H1 (cell line): Measurements from ENCODE around the gene MPPED2. TPM values are rescaled to one million over a fixed set of nuclear protein-coding genes. Genes with fewer than 3 reads are reported as not detected.
A peak's percentile ranks its signal among the peaks of the same experiment; 100 is the strongest.

Experiments
- CTCF ChIA-PET: fragments of 300-600 bp; sonication (Branson Sonifier 250); formaldehyde crosslinking; loops from one replicate; lab custom pipeline; 2021; ENCODE audit not compliant: partially characterized antibody; lab: Charles Lee
- POLR2A ChIA-PET: fragments of 300-600 bp; sonication (Branson Sonifier 250); formaldehyde crosslinking; loops from one replicate; lab custom pipeline; 2021; ENCODE audit warnings: inconsistent platforms; ENCODE audit not compliant: partially characterized antibody; lab: Charles Lee
- DNase-seq, 2 experiments: peaks; one replicate each; pipeline versions ENCODE4 v3.0.0 to v3.0.0-alpha.2; 2010 to 2022; ENCODE audit warnings: low spot score in 2 of 2, low read depth in 1 of 2, mixed read lengths in 1 of 2
- FAIRE-seq: peaks from 2 replicates; lab custom pipeline; 2011; peaks lifted over from hg19 to GRCh38; lab: Jason Lieb, UNC
- H2AFZ ChIP-seq: 2 replicates; pipeline ENCODE4 v1.8.1; 2012; ENCODE audit warnings: low read length, inconsistent platforms
- H2AK5ac ChIP-seq: 2 replicates; pipeline ENCODE4 v1.6.1; 2013; ENCODE audit warnings: low read depth, low read length
- H2BK120ac ChIP-seq: replicated peaks from 2 replicates; pipeline ENCODE3; 2013; ENCODE audit warnings: low read depth, low read length, inconsistent platforms
- H2BK12ac ChIP-seq: 2 replicates; pipeline ENCODE4 v1.6.1; 2013; ENCODE audit warnings: low read depth, low read length
- H2BK15ac ChIP-seq: 2 replicates; pipeline ENCODE4 v1.6.1; 2013; ENCODE audit warnings: low read length
- H2BK20ac ChIP-seq: 2 replicates; pipeline ENCODE4 v1.6.1; 2013; ENCODE audit warnings: low read length
- H2BK5ac ChIP-seq: 2 replicates; pipeline ENCODE4 v1.6.1; 2013; ENCODE audit warnings: low read depth, low read length
- H3K14ac ChIP-seq: 2 replicates; pipeline ENCODE4 v1.6.1; 2013; ENCODE audit warnings: inconsistent platforms; ENCODE audit not compliant: insufficient read length
- H3K18ac ChIP-seq: 2 replicates; pipeline ENCODE4 v1.6.1; 2013; ENCODE audit warnings: low read length; ENCODE audit errors: extremely low read depth
- H3K23ac ChIP-seq: 2 replicates; pipeline ENCODE4 v1.6.1; 2013; ENCODE audit warnings: inconsistent platforms; ENCODE audit not compliant: insufficient read length
- H3K23me2 ChIP-seq: 2 replicates; pipeline ENCODE4 v1.6.1; 2013; ENCODE audit warnings: low read depth, low read length
- H3K27ac ChIP-seq: 2 replicates; pipeline ENCODE4 v1.6.1; 2011; ENCODE audit warnings: low read depth, low read length, inconsistent platforms
- H3K27me3 ChIP-seq, 4 experiments: replicated peaks in 1 of 4; 1 replicate in 1 of 4; 2 replicates in 3 of 4; pipeline versions ENCODE4 v1.6.1 to v1.8.1; 2011 to 2013; ENCODE audit warnings: low read length in 3 of 4, mild to moderate bottlenecking in 3 of 4, inconsistent platforms in 2 of 4, mixed read lengths in 2 of 4, moderate library complexity in 1 of 4; ENCODE audit not compliant: control insufficient read depth in 3 of 4, insufficient read depth in 3 of 4; ENCODE audit errors: extremely low read depth in 1 of 4
- H3K36me3 ChIP-seq, 4 experiments: 2 replicates each; pipeline versions ENCODE4 v1.6.1 to v1.8.1; 2011 to 2013; ENCODE audit warnings: mild to moderate bottlenecking in 4 of 4, low read length in 3 of 4, moderate library complexity in 2 of 4, control low read depth in 1 of 4, inconsistent platforms in 1 of 4; ENCODE audit not compliant: insufficient read depth in 4 of 4, control insufficient read depth in 2 of 4
- H3K4ac ChIP-seq: replicated peaks from 2 replicates; pipeline ENCODE3; 2013; ENCODE audit warnings: low read length, low read depth, mixed read lengths, inconsistent platforms; ENCODE audit not compliant: insufficient read length
- H3K4me1 ChIP-seq, 4 experiments: replicated peaks in 1 of 4; 1 replicate in 1 of 4; 2 replicates in 3 of 4; pipeline versions ENCODE4 v1.6.1 to v1.8.1; 2011 to 2013; ENCODE audit warnings: low read length in 3 of 4, inconsistent platforms in 2 of 4, mixed read lengths in 1 of 4; ENCODE audit not compliant: insufficient read depth in 4 of 4, control insufficient read depth in 3 of 4
- H3K4me2 ChIP-seq, 2 experiments: 2 replicates each; pipeline versions ENCODE4 v1.6.1 to v1.8.1; 2011 to 2013; ENCODE audit warnings: low read depth in 2 of 2, low read length in 2 of 2, control low read depth in 1 of 2, inconsistent platforms in 1 of 2, mild to moderate bottlenecking in 1 of 2; ENCODE audit not compliant: insufficient read depth in 1 of 2
- H3K4me3 ChIP-seq, 4 experiments: fragments of 200-600, 300-600 bp in 1 of 4; sonication (generic), shearing (Covaris generic), sonication (Bioruptor Twin) in 1 of 4; 2 replicates each; pipeline versions ENCODE4 v1.5.1 to v1.8.1; 2011 to 2016; ENCODE audit warnings: low read length in 4 of 4, low read depth in 3 of 4, control low read depth in 2 of 4, inconsistent platforms in 2 of 4, mild to moderate bottlenecking in 2 of 4, mixed read lengths in 1 of 4, moderate library complexity in 1 of 4; ENCODE audit not compliant: insufficient read depth in 2 of 4; ENCODE audit errors: extremely low read depth in 1 of 4
- H3K56ac ChIP-seq: replicated peaks from 2 replicates; pipeline ENCODE3; 2013; ENCODE audit warnings: low read depth, mild to moderate bottlenecking, mixed read lengths, low read length, inconsistent platforms; ENCODE audit not compliant: insufficient read length
- H3K79me1 ChIP-seq: 2 replicates; pipeline ENCODE4 v1.6.1; 2013; ENCODE audit warnings: low read depth, low read length, control low read depth
- H3K79me2 ChIP-seq, 2 experiments: 2 replicates each; pipeline versions ENCODE4 v1.6.1 to v1.8.1; 2012 to 2013; ENCODE audit warnings: low read length in 2 of 2, mild to moderate bottlenecking in 2 of 2, inconsistent platforms in 1 of 2; ENCODE audit not compliant: insufficient read depth in 2 of 2, control insufficient read depth in 1 of 2
- H3K9ac ChIP-seq, 4 experiments: replicated peaks in 1 of 4; 1 replicate in 1 of 4; 2 replicates in 3 of 4; pipeline versions ENCODE4 v1.6.1 to v1.8.1; 2011 to 2013; ENCODE audit warnings: low read depth in 3 of 4, low read length in 3 of 4, control low read depth in 2 of 4, mild to moderate bottlenecking in 2 of 4, moderate library complexity in 2 of 4, inconsistent platforms in 1 of 4; ENCODE audit errors: extremely low read depth in 1 of 4
- H3K9me3 ChIP-seq, 2 experiments: 2 replicates each; pipeline versions ENCODE4 v1.6.1 to v1.8.1; 2012 to 2013; ENCODE audit warnings: mild to moderate bottlenecking in 2 of 2, moderate library complexity in 2 of 2, control low read depth in 1 of 2, inconsistent platforms in 1 of 2, low read depth in 1 of 2, low read length in 1 of 2, mixed read lengths in 1 of 2; ENCODE audit not compliant: insufficient read depth in 2 of 2
- H4K20me1 ChIP-seq, 2 experiments: replicated peaks in 1 of 2; 2 replicates each; pipeline versions ENCODE3 to v1.8.1; 2011 to 2013; ENCODE audit warnings: inconsistent platforms in 2 of 2, low read length in 2 of 2, mild to moderate bottlenecking in 1 of 2; ENCODE audit not compliant: insufficient read depth in 2 of 2, control insufficient read depth in 1 of 2
- H4K5ac ChIP-seq: 2 replicates; pipeline ENCODE4 v1.6.1; 2013; ENCODE audit warnings: low read length, low read depth, mixed read lengths, inconsistent platforms; ENCODE audit not compliant: insufficient read length
- H4K8ac ChIP-seq: 2 replicates; pipeline ENCODE4 v1.8.0; 2013; ENCODE audit warnings: mild to moderate bottlenecking, moderate library complexity, low read length, inconsistent platforms; ENCODE audit not compliant: insufficient read depth; ENCODE audit errors: extremely low read depth
- H4K91ac ChIP-seq: replicated peaks from 2 replicates; pipeline ENCODE3; 2013; ENCODE audit warnings: low read length, mixed read lengths, inconsistent platforms; ENCODE audit not compliant: insufficient read length
- ASH2L ChIP-seq: fragments of 200-600, 300-600 bp; sonication (generic); IDR thresholded peaks from one replicate; pipeline ENCODE4 v1.7.1; 2017; ENCODE audit warnings: low read length
- BRCA1 ChIP-seq: IDR thresholded peaks from 2 replicates; pipeline ENCODE4 v1.6.1; 2012; ENCODE audit warnings: low read depth, low read length, improper control_type of control experiment
- E2F6 ChIP-seq: IDR thresholded peaks from 2 replicates; pipeline ENCODE4 v1.6.1; 2012; ENCODE audit warnings: inconsistent platforms
- JUN ChIP-seq: IDR thresholded peaks from 2 replicates; pipeline ENCODE4 v1.6.1; 2011; ENCODE audit warnings: low read depth, mild to moderate bottlenecking, improper control_type of control experiment, low read length
- KDM4A ChIP-seq: IDR thresholded peaks from one replicate; pipeline ENCODE4 v1.7.1; 2012; ENCODE audit warnings: low read depth, mild to moderate bottlenecking, moderate library complexity, low read length, inconsistent platforms; ENCODE audit not compliant: severe bottlenecking
- NANOG ChIP-seq: IDR thresholded peaks from 2 replicates; pipeline ENCODE4 v1.6.1; 2011; ENCODE audit warnings: low read length, low read depth, mild to moderate bottlenecking, inconsistent platforms; ENCODE audit not compliant: insufficient read depth, poor library complexity, severe bottlenecking
- POU5F1 ChIP-seq: IDR thresholded peaks from 2 replicates; pipeline ENCODE4 v1.6.1; 2011; ENCODE audit warnings: low read depth, mild to moderate bottlenecking, low read length, moderate library complexity
- RFX5 ChIP-seq: IDR thresholded peaks from 2 replicates; pipeline ENCODE4 v1.6.1; 2011; ENCODE audit warnings: low read depth, low read length, improper control_type of control experiment, borderline replicate concordance
- SIRT6 ChIP-seq: IDR thresholded peaks from one replicate; pipeline ENCODE4 v1.7.1; 2012; ENCODE audit warnings: low read length, inconsistent platforms
- SP2 ChIP-seq: IDR thresholded peaks from 2 replicates; pipeline ENCODE4 v1.6.1; 2012; ENCODE audit warnings: mild to moderate bottlenecking, low read length, inconsistent platforms
- SRF ChIP-seq: IDR thresholded peaks from 2 replicates; pipeline ENCODE4 v1.6.1; 2011; ENCODE audit warnings: mild to moderate bottlenecking, low read depth, low read length, moderate library complexity
- TAF7 ChIP-seq: optimal IDR thresholded peaks from 2 replicates; pipeline ENCODE3; 2011; ENCODE audit warnings: low read depth, mild to moderate bottlenecking, inconsistent platforms, low read length, moderate library complexity, borderline replicate concordance
- TBP ChIP-seq: IDR thresholded peaks from 2 replicates; pipeline ENCODE4 v1.6.1; 2011; ENCODE audit warnings: low read depth, low read length, improper control_type of control experiment
- TEAD4 ChIP-seq: IDR thresholded peaks from 2 replicates; pipeline ENCODE4 v1.6.1; 2012; ENCODE audit warnings: low read depth, low read length, inconsistent platforms, mixed read lengths
- WGBS, 2 experiments: shearing (Covaris generic) in 1 of 2; methylation state at CpG; one replicate each; pipeline versions ENCODE4 v1.1.6 to v1.1.7; 2013 to 2015; ENCODE audit warnings: low lambda C conversion rate in 2 of 2, mixed read lengths in 2 of 2, inconsistent platforms in 1 of 2, low coverage in 1 of 2, missing lambda C conversion rate in 1 of 2; ENCODE audit not compliant: insufficient replicate concordance in 2 of 2, insufficient coverage in 1 of 2, insufficient read length in 1 of 2; ENCODE audit errors: extremely low coverage in 1 of 2, missing lambda C conversion rate in 1 of 2; 5-methylcytosine and 5-hydroxymethylcytosine counted together
- polyA plus RNA-seq, 7 experiments: library from polyadenylated mRNA; depleted of rRNA in 3 of 7; stranded (reverse) in 5 of 7; unstranded in 2 of 7; fragments of >200 nt in 5 of 7; fragments of 200-250 nt in 2 of 7; gene quantifications; 1 replicate in 5 of 7; 2 replicates in 1 of 7; 4 replicates in 1 of 7; pipeline versions ENCODE4 v1.2.1 to v1.2.3, GENCODE V29; 2011 to 2013; ENCODE audit warnings: missing spikeins in 2 of 7, mixed read lengths in 2 of 7
- total RNA-seq: library from RNA; stranded (reverse); fragmentation: NEBNext Ultra II Directional; extraction: Animal tissue kit (Norgen Biotek cat#: 25700); gene quantifications from 2 replicates; pipeline ENCODE4 v1.2.1, GENCODE V29; 2021

MPPED2 gene
- total and polyA plus RNA-seq, 2 of the 8 experiments (the other 6 are each of a cell fraction or from before 2014, with no cell fraction given) = 1.3 to 3.5 TPM

GRCh38 chr11:30587269-30587812 lies 1.2 kb upstream of the MPPED2 start:
- Histone ChIP-seq H2AFZ (no peak overlapping the region), H3K56ac (no peak overlapping the region), H3K18ac (no peak overlapping the region), H3K4ac (no peak overlapping the region), H2BK5ac (no peak overlapping the region), H3K9me3 (no peaks in the 10 kb centered on the region), H2AK5ac (no peak overlapping the region), H3K4me3 (peak overlapping the region in 1 of 4 experiments; percentile 88; a peak in 2 of 8 replicates), H2BK20ac (no peak overlapping the region), H3K23ac (no peak overlapping the region), H2BK15ac (no peak overlapping the region), H4K8ac (no peak overlapping the region), H2BK120ac (no peak overlapping the region), H3K27me3 (peaks cover 1 to 39% (median 26%) of the 10 kb centered on the region in 4 experiments), H3K4me2 (peak overlapping the region; percentile 97 to 100; a peak in 3 of 4 replicates), H3K9ac (no peak overlapping the region), H3K79me1 (no peaks in the 10 kb centered on the region), H3K23me2 (peaks cover 21% of the 10 kb centered on the region), H3K27ac (no peak overlapping the region), H3K14ac (no peak overlapping the region), H3K4me1 (peaks cover 0 to 2% (median 0%) of the 10 kb centered on the region in 4 experiments; a peak in 2 of 7 replicates), H4K91ac (no peak overlapping the region), H4K20me1 (no peaks in the 10 kb centered on the region), H4K5ac (no peak overlapping the region), H2BK12ac (no peak overlapping the region), H3K79me2 (peaks cover 0 to 7% of the 10 kb centered on the region in 2 experiments; a peak in 1 of 4 replicates), H3K36me3 (no peaks in the 10 kb centered on the region)
- CTCF ChIA-PET = interaction anchor here (0.6 to 1.5 kb wide), 5 partner anchors 11 to 326 kb away, joined by 3 to 6 read pairs (median 3); no protein-coding TSS in a partner anchor
- no peak for FAIRE-seq
- POLR2A ChIA-PET = no interaction called here
- TF ChIP-seq SP2 (no peak), POU5F1 (no peak), KDM4A (no peak), RFX5 (no peak), JUN (no peak), NANOG (no peak), TAF7 (no peak), SRF (no peak), E2F6 (no peak), SIRT6 (no peak), BRCA1 (no peak), TBP (no peak), TEAD4 (no peak), ASH2L (no peak)
- no peak for DNase-seq
- 36% methylated on average over 1 of the region's 1 CpG; no CpG with 5 or more reads in 1 of the 2 experiments for WGBS, 2 experiments
